ENCODE measurements around the gene INTS1.

- TF ChIP-seq CTCF (IDR thresholded peaks at IDR 0.05; ENCODE audit: poor library complexity) (no peak), EZH2phosphoT487 (IDR thresholded peaks at IDR 0.05; ENCODE audit: low read depth, severe bottlenecking, unreplicated experiment) (no peak)
Measured at GRCh38 chr7:1533547-1534329, 29.5 kb upstream of the INTS1 start.

All from hepatocyte (in vitro differentiated cells).